NCI-H2227 treated with DMSO at 0.1 percent for 48 hours (cell line): ENCODE data around the gene ITPRID2.

Experiments used
- DNase-seq: peaks from one replicate; lab custom pipeline; 2025; lab: John Stamatoyannopoulos, UW

The ITPRID2 gene

GRCh38 chr2:181882246-181883020 is 9.1 kb upstream of the ITPRID2 start:
- no peak for DNase-seq

GRCh38 chr2:181884601-181885000 is 6.9 kb upstream of the ITPRID2 start:
- DNase-seq = no peak

GRCh38 chr2:181885096-181885495 is 6.4 kb upstream of the ITPRID2 start:
- no peak for DNase-seq

GRCh38 chr2:181886192-181886591 is 5.3 kb upstream of the ITPRID2 start:
- no peak for DNase-seq

- no peak for DNase-seq
These were observed 4.5 kb upstream of the ITPRID2 start for GRCh38 chr2:181887045-181887444.

DNA sequence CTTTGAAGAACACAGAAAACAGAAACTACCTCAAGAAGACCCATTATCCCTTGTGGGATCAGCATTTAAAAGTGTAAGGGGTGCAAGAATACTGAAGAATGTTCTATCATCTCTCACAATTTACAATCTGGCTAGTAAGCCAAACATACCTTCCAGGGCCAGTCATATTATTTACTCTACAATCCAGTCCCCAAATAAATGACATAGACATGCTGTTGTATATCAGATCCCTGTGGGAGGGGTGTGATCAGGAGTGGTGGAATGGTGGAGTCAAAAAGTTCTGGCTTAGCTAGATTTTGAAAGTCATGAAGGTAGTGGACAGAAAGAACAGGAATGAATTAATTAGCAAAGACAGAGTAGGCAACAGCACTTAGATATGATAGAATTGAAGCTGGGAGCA is 1.8 kb upstream of the ITPRID2 start:
- no peak for DNase-seq

- no peak for DNase-seq
These were observed 1.3 kb upstream of the ITPRID2 start for GRCh38 chr2:181890271-181890670.

GRCh38 chr2:181891966-181892798 is 652 bp downstream of the ITPRID2 start:
- DNase-seq = peak; percentile 65

- DNase-seq = no peak
These were observed 1.4 kb downstream of the ITPRID2 start for GRCh38 chr2:181892799-181893435.

DNA sequence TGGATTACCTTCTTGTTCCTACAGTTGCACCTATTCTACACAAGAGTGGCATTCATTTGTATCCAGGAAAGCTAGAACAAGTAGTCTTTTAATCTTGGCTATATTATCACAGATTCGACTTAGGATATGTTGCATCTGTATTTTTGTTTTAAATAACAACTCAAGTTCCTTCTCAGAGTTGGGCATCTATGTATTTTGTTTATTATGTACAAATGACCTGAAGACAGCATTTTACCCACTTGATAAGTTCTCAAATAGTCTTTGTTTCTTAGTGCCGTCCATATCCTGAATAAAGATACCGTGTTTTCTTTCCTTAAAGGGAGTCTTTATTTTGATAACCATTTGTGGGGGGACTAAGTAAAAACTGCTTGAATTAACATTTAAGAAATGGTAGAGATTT is 2.9 kb downstream of the ITPRID2 start:
- no peak for DNase-seq

DNA sequence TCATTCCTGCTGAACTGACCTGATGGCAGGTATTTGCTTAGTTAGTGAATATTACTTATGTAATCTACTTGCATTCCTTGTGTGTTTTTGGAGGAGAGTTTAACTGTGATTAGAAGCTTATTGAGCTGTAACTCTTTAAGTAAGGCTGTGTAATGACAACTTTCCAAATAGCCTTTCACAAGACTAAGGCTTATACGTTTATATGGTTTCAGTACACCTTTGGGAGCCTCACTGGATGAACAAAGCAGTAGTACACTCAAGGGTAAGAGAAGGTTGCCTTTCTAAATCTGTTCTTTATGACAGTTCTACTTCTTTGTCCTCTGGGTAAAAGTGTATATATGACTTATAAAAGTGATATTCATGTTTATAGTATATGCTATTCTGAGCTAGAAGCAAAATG is 4.3 kb downstream of the ITPRID2 start:
- no peak for DNase-seq

DNA sequence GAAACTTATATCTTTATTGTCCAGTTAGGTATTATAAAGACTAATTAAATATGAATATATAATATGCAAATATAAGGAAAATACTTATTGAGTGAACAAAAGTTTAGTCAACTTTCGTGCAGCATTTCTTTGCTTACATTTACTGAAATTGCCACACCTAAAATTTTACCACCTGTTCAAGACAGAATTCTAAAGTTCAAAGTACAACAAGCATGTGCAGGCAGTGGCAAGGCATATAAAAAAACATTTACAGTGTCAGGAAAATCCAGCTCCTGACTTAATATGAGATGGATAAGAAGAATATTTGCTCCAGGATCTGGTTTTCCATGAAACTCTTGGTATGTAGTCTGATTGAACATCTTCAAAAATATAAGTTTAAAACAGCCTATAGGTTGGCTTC is 4.8 kb downstream of the ITPRID2 start:
- no peak for DNase-seq

GRCh38 chr2:181900007-181900651 is 8.6 kb downstream of the ITPRID2 start:
- DNase-seq = no peak

- DNase-seq = no peak
These were observed 11.1 kb downstream of the ITPRID2 start for GRCh38 chr2:181902625-181903024.

DNA sequence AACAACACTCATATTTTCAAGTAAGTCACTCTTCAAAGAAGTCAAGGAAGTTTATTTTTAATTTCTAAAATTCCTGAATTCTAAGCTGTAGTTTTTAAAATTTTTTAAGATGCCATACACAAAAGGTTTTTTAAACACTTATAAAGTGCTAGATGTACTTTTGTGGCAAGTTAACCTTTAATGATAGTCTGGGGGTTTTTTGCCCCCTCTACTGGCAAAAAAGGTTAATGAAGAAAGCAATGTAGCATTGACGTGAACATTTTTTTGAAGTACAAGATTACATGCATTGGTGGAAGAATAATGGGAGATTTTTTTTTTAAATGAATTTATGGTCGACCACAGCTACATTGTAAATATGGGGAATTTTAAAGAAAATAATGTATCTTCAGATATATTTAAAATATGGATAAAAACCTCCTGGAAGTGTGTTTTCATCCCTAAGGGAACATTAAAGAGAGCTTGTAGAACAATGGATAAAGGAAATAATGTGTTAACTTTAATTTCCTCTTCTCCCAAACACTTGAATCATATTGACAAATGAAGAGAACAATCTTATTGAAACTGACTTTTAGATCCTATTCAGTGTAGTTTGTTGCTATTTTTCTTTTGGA is 12.6 kb downstream of the ITPRID2 start:
- DNase-seq = peak; percentile 20

GRCh38 chr2:181907057-181907456 is 15.5 kb downstream of the ITPRID2 start:
- no peak for DNase-seq

DNA sequence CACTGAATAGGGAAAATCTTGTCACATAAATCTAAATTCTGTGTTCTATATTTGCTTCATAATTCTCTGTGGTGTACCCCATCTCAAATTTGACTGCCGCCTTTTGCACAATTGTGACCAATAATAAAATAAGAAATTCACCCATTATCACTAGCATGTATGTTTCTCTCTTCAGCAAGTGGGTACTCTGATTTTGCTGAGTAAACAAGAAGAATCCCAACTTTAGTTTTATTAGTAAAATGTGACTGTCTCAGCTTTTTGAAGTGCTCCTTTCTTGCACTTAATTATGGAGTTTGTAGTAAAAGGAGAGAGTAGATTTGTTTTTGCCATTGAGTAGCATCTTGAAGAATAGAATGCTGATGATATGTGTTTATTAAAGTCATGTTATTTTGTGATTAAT is 16.1 kb downstream of the ITPRID2 start:
- DNase-seq = no peak

- no peak for DNase-seq
These were observed 18.7 kb downstream of the ITPRID2 start for GRCh38 chr2:181910028-181910831.

DNA sequence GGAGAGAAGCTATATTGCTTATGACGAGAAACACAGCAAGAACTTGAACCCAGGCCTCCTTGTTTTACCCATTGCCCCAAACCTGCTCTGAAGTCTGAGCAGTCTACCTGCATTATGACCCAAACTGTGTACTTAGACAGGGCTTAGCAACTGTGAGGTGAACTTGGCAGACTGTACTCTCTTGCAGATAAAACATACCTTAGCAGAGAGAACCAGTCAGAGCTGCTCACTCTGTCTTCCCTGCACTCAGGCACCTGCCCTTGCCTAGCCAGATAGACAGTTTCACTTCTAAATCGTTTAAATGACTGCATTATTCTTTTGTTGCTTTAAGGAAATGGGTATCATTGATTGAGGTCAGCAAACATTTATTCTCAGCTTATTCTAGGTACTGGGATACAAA is 20.3 kb downstream of the ITPRID2 start:
- no peak for DNase-seq

GRCh38 chr2:181915102-181915501 is 23.6 kb downstream of the ITPRID2 start:
- no peak for DNase-seq
